HG03378 (cell line): Measurements from ENCODE around the gene FTO.

Experiments
- ATAC-seq: cut with Tn5 transposase; IDR thresholded peaks from one replicate; pipeline ENCODE4 v1.9.1; 2021; ENCODE audit warnings: mild to moderate bottlenecking, moderate library complexity; ENCODE audit not compliant: unreplicated experiment

Gene FTO

DNA sequence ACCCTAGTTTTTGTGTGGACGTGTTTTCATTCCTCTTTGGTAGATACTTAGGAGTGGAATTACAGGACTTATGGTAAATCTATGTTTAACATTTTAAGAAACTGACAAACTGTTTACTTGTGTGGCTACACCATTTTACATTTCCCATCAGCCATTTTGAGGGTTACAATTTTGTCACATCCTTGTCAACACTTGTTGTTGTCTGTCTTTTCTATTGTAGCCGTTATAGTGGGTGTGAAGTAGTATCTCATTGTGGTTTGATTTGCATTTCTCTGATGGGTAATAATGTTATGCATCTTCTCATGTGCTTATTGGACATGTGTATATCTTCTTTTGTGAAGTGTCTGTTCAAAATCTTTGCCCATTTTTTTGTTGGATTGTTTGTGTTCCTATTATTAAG lies 4.5 kb downstream of the FTO start:
- no peak for ATAC-seq

DNA sequence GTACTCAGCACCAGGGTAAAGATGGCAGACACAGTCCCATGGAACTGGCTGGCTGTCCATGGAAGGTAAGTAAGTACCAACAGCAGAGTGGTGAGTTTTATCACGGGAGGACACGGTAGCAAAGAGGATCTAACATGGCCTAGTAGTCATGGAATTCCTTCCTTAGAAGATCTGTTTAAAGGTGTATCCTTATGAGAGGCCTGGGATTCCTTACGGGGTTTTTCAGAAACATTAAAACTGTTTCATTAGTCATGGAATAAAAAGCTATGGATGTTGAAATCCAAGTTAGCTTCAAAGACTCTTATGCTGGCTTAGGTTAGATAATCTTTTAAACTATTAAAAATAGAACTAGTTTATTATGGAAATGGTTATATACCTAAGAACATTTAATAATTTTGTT lies 7.4 kb downstream of the FTO start:
- ATAC-seq, result no peak

DNA sequence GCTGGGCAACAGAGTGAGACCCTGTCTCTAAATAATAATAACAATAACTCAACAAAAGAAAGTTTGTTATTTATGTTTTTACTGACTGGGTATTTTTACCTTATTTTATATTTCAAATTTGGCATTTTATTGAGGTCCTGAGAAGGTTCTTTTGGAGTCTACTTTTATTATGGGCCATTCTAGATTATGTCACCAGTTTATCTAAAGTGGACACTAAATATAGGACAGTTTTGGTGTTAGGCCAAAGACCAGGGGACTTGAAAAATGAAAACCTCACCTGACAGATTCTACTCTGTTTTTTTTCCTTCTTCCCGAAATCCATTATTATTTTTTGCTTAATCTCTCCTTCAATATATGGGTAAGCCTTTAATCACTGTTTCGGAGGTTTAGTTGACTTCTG lies 8.1 kb downstream of the FTO start:
- ATAC-seq, result no peak

DNA sequence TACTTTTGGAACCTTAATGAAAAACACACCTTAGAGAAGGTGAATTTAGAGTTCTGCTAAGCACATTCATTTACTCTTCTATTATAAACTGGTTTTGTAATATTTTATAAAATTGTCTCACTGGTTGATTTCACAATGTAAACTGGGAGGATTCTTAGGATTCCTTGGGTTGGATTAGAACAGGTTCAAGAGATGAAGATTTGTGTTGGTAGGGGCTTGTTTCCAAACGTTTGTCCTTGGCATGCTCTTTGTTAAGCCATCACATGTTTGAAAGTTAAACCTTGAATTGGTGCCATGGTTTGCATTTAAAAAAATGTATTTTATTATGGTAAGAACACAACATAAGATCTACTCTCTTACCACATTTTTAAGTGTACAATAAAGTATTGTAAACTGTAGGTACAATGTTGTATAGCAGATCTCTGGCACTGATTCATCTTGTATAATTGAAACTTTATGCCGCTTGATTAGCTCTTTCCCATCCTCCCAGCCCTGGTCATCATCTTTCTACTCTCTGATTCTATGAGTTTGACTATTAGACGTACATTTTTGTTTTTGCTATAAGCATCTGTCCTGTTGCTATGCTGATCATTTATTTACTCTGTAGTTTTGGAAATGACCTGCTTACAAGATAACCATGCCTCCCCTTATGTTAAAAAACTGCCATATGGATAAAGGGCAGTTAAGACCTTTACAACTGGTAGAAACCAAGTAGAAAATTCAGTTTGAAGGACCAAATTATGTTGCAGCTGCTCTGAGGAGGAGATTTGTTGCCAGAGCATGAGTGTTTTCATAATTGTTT lies 9.6 kb downstream of the FTO start:
- no peak for ATAC-seq

DNA sequence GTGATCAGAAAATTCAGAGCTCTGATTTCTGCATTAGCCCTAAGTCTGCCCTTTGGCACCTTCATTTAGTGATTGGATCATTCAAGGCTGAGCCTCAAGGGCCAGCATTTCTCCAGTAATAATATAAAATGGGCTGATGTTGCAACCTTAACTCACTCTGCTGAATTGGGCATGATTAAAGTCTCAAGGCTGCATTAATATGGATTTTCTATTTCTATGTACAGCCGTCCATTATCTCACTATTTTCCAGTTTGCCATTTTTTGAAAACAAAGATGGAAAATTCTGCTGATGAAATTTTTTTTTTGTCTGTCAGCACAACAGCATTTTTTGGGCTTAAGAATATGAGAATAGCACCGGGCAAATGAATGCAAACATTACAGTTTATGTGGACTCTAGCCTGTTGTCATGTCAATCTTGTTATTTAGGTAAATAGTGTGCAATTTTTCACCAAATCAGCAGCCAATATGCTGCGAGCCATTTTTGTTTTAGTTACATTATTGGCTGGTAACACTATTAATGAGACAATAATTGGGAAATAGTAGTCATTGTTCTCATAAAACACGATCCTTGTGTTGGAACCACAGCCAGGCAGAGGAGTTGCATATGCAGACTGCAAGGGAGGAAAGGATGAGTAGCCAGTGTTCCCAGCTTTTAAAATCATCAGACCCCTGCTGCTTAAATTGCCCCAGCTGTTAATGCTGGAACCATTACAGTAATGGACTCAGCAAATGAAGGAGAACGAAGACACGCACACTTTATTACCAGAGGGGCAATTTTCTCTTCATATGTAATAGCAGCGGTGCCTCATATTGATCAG lies 10.5 kb downstream of the FTO start:
- no peak for ATAC-seq

DNA sequence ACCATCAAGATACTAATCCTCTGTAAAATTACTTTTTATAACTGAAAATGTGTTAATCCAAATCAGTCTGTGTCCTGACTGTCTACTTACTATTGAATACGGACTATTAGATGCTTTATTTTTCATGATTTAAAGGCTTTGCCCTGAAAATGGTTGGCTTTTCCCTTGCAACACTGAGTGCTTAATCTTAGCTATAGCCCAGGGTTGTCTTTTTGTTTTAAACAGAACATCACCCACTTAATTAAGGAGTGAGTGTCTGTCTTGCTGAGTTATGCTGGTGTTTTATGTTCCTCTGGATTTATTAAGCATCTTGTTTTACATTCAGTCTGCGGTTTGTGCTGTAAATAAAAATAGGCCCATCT lies 11.0 kb downstream of the FTO start:
- no peak for ATAC-seq

DNA sequence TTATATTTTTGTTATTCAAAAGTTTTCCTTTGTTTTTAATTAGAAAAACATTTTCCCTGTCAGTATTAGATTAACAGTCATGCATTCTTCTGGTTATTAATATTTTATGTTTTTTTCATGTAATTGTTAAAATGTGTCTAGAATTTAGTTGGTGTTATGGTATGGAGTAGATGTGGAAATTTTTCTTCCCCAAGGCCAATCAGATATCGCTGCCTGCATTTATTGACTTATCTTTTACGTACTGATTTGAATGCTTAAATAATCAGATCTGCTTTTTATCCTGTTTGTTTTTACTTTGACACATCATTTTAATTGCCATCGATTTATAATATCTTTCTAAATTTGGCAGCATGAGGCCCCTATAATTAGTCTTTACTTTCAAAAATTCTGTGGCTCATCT lies 13.6 kb downstream of the FTO start:
- no peak for ATAC-seq

DNA sequence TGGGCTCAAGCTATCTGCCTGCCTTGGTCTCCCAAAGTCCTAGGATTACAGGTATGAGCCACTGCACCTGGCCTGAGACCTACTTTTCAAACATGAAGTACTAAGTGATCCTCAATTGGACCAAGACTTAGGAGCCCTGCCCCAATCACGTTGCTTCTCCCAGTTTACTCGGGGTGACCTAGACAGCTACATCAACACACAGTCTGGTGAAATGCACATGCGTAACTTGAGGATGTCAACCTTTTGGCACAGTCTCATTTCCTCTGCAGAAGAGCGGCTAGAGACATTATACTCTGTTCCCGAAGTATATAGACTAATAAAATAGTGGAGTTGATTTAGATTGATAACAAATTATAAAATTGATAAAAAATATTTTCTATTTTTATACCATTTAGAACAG lies 17.1 kb downstream of the FTO start:
- no peak for ATAC-seq

DNA sequence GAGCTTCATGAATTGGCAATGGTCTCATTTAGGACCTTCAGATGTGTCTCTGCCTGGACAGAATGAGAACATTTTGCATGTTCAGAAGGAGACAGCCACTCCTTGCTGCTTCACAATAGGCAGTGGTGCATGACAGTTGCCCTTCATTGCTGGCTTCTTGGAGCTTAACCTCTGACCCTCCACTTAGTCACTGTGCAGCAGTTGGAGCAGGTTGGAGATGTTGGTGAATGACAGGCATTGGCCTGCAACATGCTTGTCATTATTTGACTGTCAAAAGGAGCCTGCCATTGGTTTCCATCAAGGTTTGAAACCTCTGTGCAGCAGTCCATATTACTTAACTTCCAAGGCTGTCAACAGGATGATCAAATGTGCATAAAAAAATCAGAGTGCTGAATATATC lies 22.7 kb downstream of the FTO start:
- ATAC-seq, result no peak

DNA sequence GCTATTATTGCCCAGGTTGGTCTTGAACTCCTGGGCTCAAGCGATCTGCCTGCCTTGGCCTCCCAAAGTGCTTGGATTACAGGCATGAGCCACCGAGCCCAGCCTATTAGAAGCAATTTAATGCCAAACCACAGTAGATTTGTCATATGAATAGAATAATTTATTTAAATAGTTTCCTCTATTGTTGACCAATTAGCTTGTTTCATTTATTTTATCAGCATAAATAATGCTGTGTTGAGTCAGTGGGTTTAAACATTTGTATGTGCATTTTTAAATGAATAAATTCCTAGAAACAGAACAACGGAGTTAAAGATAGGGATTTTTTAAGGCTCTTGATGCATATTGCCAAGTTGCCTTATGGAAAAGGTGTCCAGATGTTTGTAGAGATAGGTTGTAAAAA lies 26.7 kb downstream of the FTO start:
- no peak for ATAC-seq

DNA sequence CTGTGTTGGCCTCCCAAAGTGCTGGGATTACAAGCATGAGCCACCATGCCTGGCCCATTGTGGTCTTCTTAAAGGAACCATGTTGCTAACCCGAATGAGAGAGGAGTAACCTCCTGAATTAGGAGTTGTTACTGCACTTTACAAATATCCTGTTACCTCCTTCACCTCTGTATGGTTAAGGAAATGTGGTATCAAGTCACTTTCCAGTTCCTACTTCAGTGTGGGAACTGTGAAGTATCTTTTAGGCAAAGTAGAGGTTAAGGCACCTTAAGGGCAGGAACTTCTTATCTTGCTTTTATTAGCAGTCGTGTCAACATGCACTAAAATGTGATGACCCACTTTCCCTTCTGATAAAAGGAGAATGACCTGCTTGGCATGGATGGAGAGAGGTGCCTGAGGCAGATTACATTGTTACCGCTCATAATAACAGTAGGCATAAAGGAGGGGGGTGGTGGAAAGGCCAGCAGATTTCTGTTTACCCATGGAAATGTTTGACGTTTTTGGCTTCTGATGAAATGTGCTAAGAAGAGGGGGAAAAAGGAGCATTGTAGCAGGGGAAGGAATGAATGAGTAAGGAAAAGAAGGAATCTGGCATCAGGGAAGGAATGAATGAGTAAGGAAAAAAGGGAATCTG lies 28.5 kb downstream of the FTO start:
- ATAC-seq, result no peak

DNA sequence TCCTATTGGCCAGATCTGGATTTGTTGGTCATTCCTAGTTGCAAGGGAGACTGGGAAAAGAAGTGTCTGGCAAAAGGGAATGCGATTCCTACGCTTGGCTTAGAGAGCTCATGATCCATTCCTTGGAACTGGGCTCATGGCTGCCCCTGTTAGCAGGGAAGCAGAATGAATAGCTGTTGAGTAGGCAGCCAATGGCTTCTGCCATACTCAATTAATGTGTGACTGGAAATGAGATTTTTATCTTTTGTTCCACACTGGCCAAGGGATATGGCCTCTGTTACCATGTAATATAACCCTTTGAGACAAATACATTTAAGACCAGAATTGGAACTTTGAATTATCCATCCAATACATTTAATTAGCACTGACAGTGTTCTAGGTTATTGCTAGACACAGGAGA lies 31.0 kb downstream of the FTO start:
- ATAC-seq, result no peak

DNA sequence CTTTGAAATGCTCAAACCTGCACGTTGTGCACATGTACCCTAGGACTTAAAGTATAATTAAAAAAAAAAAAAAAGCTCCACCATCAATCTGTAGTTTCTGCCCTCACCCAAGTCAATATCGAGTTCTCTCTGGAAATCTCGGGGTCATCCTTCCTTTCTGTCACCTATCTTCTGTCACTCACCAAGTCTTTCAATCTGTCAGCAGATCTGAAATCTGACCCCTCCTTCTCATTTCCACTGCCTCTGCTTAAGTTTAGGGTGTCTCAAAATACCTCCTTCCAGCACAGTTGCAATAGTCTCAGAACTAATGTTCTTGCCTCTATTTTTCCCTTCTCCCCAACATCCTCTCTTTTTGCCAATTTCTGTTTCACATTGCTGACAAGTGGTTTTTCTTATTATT lies 32.3 kb downstream of the FTO start:
- ATAC-seq, result no peak

DNA sequence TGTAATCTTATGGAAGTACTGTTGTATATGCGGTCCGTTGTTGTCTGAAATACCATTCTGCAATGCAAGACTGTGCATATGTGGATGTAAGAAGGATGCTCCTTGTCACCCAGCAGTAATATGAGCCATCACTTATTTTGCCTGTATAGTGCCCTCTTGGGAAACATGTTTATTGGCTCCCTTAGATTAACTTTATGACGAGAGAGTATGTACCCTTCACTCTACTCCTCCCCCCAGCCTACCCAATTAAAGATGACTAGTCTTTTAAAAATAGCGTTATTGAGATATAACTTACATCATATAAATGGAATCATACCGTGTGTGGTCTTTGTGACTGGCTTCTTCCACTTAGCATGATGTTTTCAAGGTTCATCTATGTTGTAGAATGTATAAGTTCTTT lies 33.6 kb downstream of the FTO start:
- no peak for ATAC-seq

DNA sequence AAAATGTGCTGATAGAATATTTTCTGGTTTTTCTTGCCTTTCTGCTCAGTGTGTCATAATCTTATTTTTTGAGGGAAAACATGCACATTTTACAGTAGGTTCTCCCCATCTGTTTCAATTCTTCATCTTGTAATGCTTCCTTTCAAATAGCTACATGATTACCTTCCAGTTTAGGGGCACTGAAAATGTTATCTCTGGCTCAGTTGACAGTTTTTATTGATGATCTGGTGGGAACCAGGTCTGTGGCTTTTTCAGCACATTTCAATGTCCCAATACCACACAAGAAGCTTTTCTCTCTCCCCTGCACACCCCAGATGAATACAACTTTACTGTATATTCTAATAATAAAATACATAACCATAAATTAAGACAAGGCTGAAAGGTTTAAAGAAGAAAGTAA lies 36.5 kb downstream of the FTO start:
- ATAC-seq, result no peak

DNA sequence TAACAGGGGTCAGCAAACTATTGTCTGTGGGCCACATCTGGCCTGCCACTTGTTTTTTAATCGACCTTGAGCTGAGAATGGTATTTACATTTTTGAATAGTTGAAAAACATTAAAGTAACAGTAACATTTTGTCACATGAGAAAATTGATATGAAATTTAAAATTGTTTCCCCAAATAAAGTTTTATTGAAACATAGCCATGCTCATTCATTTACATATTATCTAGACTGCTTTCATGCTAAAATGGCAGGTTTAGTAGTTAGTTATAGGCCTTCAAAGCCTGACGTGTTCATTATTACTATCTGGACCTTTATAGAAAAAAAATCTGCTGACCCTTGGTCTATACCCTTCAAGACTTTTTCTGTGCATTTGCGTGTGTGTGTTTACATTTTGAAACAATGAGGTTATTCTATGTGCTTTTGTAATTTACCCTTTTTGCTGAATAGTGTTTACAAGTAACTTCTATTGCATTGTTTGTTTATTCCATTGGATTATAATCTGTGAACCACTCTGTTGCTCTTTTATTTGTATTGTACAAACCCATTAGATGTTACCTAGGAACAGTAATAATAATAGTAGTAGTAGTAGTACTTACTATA lies 37.1 kb downstream of the FTO start:
- ATAC-seq, result no peak

DNA sequence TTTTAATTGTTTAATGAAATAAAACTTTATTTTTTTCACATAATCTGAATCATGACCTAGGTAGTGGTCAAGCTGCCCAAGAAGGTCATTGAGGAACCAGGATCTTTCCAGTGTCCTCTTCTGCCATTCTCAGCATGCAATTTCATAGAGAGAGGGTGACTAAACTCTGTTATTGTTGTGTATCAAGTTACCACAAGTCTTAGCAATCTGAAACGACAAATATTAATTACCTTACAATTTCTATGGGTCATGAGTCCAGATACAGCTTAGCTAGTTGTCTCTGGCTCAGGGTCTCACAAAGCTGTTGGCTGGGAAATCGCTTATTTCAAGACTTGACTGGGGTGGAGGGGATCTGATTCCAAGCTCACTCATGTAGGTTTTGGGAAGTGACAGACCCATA lies 37.6 kb downstream of the FTO start:
- ATAC-seq, result no peak

DNA sequence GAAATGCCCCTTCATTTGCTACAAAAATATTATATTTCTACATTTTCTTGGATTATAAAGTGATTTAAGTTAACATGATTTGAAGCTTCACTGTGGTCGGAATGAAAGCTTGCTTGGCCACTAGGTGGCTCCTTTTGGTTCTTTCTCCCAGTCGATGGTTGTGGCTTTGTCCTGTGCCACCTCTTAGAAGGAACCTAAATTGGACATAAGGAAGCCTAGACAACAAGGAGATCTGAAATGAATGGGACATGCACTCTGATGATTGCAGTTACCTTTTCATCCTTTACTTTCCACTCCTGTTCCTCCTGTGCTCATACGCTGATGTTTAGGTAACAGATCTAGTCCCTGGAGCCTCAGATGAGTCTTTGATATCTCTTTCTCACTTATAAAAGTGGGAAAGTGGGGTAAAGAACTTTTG lies 39.2 kb downstream of the FTO start:
- no peak for ATAC-seq

DNA sequence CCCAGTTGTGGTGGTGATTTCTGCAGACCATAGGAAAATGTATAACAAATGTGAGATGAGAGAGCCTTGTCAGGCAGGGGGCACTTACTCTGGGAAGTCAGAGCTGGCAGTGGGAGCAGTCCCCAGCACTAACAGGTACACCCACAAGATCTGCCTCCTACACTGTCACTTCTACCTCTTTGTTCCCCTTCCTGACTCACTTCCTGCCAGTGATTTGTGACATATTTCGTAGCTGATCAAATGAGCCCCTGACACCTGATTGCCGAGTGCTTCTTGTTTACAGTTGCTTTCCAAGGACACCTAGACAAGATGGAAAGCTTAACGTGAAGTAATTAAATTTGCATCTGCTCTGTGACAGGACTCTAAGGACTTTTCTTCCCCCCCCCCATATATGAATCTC lies 40.5 kb downstream of the FTO start:
- no peak for ATAC-seq

DNA sequence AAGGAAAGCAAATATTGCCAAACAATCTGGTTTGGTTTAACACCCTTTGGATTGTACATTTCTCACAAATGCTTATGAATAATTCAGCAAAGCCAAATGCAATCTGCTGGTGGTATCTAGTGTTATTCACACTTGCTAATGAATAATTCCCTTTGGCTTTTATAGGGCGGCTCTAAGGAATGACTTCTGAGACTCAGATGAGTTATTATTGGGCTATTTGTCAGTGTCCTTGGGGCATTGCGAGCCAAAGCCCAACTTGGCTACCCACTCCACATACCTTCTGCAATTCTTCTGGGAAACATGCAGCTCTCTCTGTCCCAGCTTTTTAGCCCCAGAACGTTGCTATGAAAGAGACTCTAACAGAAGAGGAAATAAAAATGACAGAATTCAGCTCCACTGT lies 41.1 kb downstream of the FTO start:
- ATAC-seq, result no peak

DNA sequence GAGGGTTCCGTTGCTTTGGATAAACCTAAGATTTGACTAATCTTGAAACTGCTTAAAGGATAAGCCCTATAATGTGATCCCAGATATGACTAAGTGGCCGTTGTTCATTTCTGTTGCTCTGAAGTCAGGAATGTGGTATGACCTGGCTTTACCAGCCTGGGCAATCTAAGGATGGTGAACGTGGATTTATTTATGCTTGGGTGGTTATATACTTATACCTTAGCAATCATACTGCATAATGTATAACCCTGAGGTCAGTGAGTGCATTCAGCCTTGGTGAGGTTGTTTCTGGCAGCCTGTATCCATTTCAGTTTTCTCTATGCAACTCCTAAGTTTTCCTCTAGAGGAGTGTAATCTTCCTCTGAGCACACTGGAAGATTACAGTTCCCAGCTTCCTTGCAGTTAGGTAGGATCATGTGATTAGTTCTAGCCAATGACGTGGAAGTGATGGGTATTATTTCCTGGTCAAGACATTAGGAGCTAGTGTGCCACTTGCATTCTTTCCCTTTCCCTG lies 41.9 kb downstream of the FTO start:
- ATAC-seq, result peak; percentile 47
